ENCODE measurements around the gene SMCO4. TPM values are rescaled to one million over a fixed set of nuclear protein-coding genes. Genes with fewer than 3 reads are reported as not detected.

The SMCO4 gene
- total RNA-seq, 3 donors from 2014 or later, result 37.5 to 75.4 (median 41.5) TPM

DNA sequence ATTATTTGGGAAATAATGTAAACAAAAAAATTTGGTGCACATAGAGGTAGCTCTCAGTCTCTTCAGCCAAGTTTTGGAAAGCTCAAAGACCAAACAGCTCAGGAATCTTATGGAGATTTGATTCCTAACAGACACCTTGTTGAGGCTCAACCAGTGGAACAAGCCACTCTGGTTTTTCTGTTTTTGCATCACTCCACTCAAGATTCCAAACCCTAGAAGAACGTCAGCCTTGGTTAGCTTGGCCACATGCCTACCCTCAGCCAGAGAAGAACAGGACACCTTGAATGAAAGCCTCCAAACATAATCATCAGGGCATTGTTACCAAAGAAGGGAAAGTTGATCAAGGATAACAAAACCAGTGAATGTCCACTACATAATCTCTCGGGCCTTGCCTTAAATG is 3.8 kb upstream of the SMCO4 start:
- Histone ChIP-seq H3K9me3 (no peaks in the 10 kb centered on the region), H3K36me3 (ENCODE audit: low read depth) (no peaks in the 10 kb centered on the region), H3K4me1 (ENCODE audit: low read depth) (peaks cover 6% of the 10 kb centered on the region), H3K4me3 (no peak overlapping the region)
- ATAC-seq (no peak), DNase-seq (no peak)
- intact Hi-C loops (cut with DNase I, micrococcal nuclease), result loop anchor here (10.0 kb wide), 2 partner anchors 108 to 312 kb away; no protein-coding TSS in a partner anchor
- TF ChIP-seq, protein P1, sequence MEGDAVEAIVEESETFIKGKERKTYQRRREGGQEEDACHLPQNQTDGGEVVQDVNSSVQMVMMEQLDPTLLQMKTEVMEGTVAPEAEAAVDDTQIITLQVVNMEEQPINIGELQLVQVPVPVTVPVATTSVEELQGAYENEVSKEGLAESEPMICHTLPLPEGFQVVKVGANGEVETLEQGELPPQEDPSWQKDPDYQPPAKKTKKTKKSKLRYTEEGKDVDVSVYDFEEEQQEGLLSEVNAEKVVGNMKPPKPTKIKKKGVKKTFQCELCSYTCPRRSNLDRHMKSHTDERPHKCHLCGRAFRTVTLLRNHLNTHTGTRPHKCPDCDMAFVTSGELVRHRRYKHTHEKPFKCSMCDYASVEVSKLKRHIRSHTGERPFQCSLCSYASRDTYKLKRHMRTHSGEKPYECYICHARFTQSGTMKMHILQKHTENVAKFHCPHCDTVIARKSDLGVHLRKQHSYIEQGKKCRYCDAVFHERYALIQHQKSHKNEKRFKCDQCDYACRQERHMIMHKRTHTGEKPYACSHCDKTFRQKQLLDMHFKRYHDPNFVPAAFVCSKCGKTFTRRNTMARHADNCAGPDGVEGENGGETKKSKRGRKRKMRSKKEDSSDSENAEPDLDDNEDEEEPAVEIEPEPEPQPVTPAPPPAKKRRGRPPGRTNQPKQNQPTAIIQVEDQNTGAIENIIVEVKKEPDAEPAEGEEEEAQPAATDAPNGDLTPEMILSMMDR (IDR thresholded peaks at IDR 0.05), result no peak

DNA sequence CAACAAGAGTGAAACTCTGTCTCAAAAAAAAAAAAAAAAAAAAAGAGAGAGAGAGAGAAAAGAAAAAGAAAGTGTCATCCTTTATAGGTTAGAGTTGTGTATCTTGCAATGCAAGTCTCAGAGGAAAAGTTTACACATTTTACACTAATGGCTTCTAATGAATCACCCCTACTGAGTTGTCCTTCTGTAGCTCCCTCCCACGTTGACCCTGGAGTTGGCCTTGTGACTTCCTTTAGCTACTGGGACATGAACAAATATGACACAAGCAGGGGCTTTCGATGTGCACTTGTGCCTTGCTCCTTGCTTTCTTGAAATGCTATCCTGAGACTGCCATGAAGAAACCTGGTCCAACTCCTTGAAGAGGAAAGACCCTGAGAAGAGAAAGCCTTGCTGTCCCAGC is 2.4 kb upstream of the SMCO4 start:
- H3K9me3 ChIP-seq, result no peaks in the 10 kb centered on the region
- ATAC-seq (no peak), DNase-seq (no peak)
- no peaks in the 10 kb centered on the region for H3K36me3 ChIP-seq (ENCODE audit: low read depth)
- H3K4me1 ChIP-seq (ENCODE audit: low read depth), result peaks cover 8% of the 10 kb centered on the region
- intact Hi-C loops (cut with DNase I, micrococcal nuclease), result loop anchor here (10.0 kb wide), 2 partner anchors 109 to 311 kb away; no protein-coding TSS in a partner anchor
- H3K4me3 ChIP-seq, result no peak overlapping the region
- TF ChIP-seq, protein P1 (IDR thresholded peaks at IDR 0.05), result no peak

DNA sequence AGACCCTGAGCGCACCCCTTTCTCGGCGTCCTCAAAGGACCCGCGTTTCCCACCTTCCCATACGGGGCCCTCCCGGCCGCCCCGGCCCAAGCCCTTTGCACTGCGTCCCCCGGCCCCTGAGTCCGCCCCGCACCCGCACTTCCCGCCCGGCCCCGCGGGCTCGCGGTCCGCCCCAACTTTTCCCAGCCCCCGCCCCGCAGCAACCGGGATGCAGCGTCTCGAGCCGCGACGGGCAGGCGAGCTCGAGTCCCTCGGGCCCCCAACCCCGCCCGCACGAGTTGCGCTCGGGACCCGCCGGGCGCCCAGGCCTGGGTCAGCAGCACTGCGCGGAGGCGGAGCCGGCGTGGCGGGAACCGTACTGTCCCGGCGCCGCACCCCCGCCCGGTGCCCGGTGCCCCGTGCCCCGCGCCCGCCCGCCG is 371 bp downstream of the SMCO4 start:
- Histone ChIP-seq H3K4me1 (ENCODE audit: low read depth) (peaks cover 13% of the 10 kb centered on the region), H3K36me3 (ENCODE audit: low read depth) (no peaks in the 10 kb centered on the region), H3K4me3 (peak overlapping the region; percentile 39), H3K9me3 (no peaks in the 10 kb centered on the region)
- ATAC-seq (peak; percentile 55), DNase-seq (peak in 2 of 3 donors; percentile 68 to 77)
- intact Hi-C loops (cut with DNase I, micrococcal nuclease), result loop anchor here (2.0 to 10.0 kb wide), 3 partner anchors 112 to 308 kb away; no protein-coding TSS in a partner anchor
- TF ChIP-seq, protein P1 (IDR thresholded peaks at IDR 0.05), result no peak

DNA sequence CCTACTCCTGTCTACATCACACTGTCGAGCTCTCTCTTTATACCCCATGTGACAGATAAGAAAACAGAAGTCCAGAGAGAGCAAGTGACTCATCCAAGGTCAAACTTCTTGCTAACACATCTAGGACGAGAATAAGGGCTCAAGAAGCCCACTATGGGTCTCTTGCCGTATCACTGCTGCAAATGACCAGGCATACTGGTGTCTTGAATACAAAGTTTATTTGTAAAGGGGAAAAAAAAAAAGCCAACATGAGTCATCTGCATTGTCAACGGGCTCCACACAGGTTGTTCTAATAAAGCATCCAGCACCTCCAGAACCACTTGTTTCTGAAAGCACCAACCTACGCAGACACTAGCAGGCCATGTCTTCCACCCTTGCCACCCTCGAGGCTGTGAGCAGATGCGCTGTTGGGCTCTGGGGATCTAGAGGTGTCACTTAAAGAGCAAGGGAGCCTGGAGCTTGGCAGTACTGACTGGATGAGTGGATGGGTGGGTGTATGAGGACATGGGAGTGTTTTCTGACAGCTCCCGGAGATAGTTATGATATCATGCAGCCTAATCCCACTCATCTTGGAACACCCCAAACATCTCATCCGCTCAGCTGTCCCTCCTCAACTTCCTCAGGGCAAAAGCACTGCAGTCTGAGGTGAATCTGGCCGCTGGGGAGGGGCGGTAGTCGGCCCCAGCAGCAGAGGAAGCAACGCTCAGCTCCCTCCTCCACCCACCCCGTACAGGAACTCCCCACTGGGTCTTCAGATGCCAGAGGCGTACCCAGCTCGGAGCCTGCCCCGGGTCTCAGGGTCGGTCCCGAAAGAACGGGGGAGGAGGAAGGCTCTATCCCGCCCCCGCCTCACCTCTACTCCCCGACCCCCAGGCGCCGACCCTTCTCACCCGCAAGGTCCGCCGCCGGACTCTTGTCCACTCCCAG is 1.0 kb downstream of the SMCO4 start:
- intact Hi-C loops (cut with DNase I, micrococcal nuclease), result loop anchor here (2.0 to 10.0 kb wide), 3 partner anchors 113 to 307 kb away; no protein-coding TSS in a partner anchor
- H3K4me1 ChIP-seq (ENCODE audit: low read depth), result peaks cover 14% of the 10 kb centered on the region
- peak; percentile 54 to 78 (median 72) for DNase-seq
- H3K4me3 ChIP-seq, result peak overlapping the region; percentile 39
- H3K9me3 ChIP-seq, result no peaks in the 10 kb centered on the region
- TF ChIP-seq, protein P1 (IDR thresholded peaks at IDR 0.05), result no peak
- peak; percentile 66 for ATAC-seq
- H3K36me3 ChIP-seq (ENCODE audit: low read depth), result no peaks in the 10 kb centered on the region

DNA sequence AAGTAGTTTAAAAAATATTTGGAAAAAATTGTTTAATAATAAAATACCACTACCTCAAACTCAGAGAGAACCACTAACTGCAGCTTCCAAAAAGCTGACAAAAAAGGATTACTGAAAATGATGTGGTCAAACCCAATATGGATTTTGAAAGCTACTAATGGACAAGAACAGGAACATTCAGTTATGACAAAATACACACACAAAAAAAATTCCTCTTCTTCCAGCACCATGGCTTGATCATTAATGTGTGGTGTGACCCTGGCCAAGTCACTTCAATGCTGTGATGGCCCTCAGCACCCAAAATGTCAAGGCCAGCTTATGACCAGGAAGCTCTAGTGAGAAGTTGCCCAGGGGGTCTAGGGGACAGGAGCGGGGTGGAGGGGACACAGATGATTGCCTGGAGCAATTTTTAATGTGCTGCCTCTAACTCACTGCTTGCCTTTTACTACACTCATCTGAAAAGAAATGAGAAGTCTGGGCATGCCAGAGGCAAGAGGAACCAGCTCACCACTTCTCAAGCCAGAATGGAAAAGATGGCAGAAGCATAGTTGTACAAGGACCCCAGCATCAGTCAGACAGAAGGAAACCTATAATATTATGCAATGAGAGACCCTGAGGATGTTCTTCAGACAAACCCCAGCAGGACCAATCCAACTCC is 2.2 kb downstream of the SMCO4 start:
- Histone ChIP-seq H3K4me3 (no peak overlapping the region), H3K9me3 (no peaks in the 10 kb centered on the region), H3K4me1 (ENCODE audit: low read depth) (peaks cover 14% of the 10 kb centered on the region), H3K36me3 (ENCODE audit: low read depth) (no peaks in the 10 kb centered on the region)
- ATAC-seq (no peak), DNase-seq (no peak)
- TF ChIP-seq, protein P1 (IDR thresholded peaks at IDR 0.05), result no peak
- intact Hi-C loops (cut with DNase I, micrococcal nuclease), result loop anchor here (10.0 kb wide), 2 partner anchors 114 to 306 kb away; no protein-coding TSS in a partner anchor
